GM12891 (cell line): ENCODE data around the gene KMO.

Experiments
- PAX5 ChIP-seq: IDR thresholded peaks from 2 replicates; pipeline ENCODE4 v1.6.1; 2011; ENCODE audit warnings: low read length, moderate library complexity, mild to moderate bottlenecking; ENCODE audit not compliant: insufficient read depth, severe bottlenecking
- POLR2A ChIP-seq: IDR thresholded peaks from 2 replicates; pipeline ENCODE4 v1.6.1; 2011; ENCODE audit warnings: low read depth, low read length, control low read depth
- POLR2AphosphoS5 ChIP-seq: IDR thresholded peaks from 2 replicates; pipeline ENCODE4 v1.6.1; 2011; ENCODE audit warnings: low read depth, low read length, control low read depth
- SPI1 ChIP-seq: IDR thresholded peaks from 2 replicates; pipeline ENCODE4 v1.6.1; 2011; ENCODE audit warnings: low read depth, low read length, control low read depth
- TAF1 ChIP-seq: IDR thresholded peaks from 2 replicates; pipeline ENCODE4 v1.6.1; 2011; ENCODE audit warnings: low read depth, low read length, control low read depth

GRCh38 chr1:241638099-241638682 is 106.0 kb downstream of the KMO start:
- TF ChIP-seq POLR2A (no peak), POLR2AphosphoS5 (no peak), TAF1 (no peak), SPI1 (no peak), PAX5 (no peak)
